Measurements from ENCODE around the gene POGZ.

POGZ gene

DNA sequence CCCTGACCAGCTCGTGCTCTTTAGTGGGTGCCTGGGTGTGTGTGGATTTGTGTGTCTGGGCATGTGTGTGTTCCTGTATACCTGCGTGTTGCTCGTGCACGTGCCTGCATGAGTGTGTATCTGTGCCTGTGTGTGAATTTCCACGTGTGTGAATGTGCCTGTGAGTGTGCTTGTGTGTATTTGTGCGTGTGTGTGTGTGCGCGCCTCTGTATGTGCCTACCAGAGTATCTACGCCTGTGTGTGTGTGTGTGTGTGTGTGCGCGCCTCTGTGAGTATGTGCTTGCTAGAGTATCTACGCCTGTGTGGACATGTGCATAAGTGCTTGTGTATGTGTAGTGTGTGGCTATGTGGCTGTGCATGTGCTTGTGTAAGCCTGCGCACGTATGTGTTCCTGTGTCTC lies 86.1 kb downstream of the POGZ start:
- Histone ChIP-seq H3K14ac (ENCODE audit: low read length in 2 of 2) (no peak overlapping the region), H4K8ac (ENCODE audit: low read length) (no peak overlapping the region), H2AK5ac (ENCODE audit: low read length, severe bottlenecking) (no peak overlapping the region), H3K18ac (ENCODE audit: low read depth in 1 of 2, low read length in 2 of 2) (peak overlapping the region in 1 of 2 experiments; percentile 21), H3K9me3 (ENCODE audit: control insufficient read depth, low read length) (no peaks in the 10 kb centered on the region), H2AFZ (ENCODE audit: low read depth, low read length) (no peak overlapping the region), H3K4me2 (ENCODE audit: low read length, poor library complexity, severe bottlenecking) (no peak overlapping the region), H3K27ac (ENCODE audit: low read length, poor library complexity, severe bottlenecking) (no peak overlapping the region), H4K91ac (ENCODE audit: low read length) (peak overlapping the region; percentile 6), H3K79me1 (replicated peaks; ENCODE audit: low read length, poor library complexity, severe bottlenecking) (peaks cover 6% of the 10 kb centered on the region), H3K36me3 (ENCODE audit: control insufficient read depth in 1 of 2, insufficient read depth in 2 of 2, low read depth in 1 of 2, low read length in 2 of 2) (peaks cover 7 to 14% of the 10 kb centered on the region in 2 experiments), H2BK15ac (ENCODE audit: low read depth, poor library complexity, severe bottlenecking) (no peak overlapping the region), H3K4me3 (ENCODE audit: insufficient read depth in 1 of 2, low read depth in 1 of 2, low read length in 2 of 2) (no peak overlapping the region), H3K9ac (ENCODE audit: low read length) (no peak overlapping the region), H3K4ac (ENCODE audit: low read depth in 1 of 2, low read length in 2 of 2) (no peak overlapping the region), H3K4me1 (ENCODE audit: control insufficient read depth, insufficient read depth, low read depth, low read length) (peaks cover 20% of the 10 kb centered on the region), H3K23ac (ENCODE audit: low read length in 2 of 2) (no peak overlapping the region), H2BK5ac (ENCODE audit: low read depth, low read length, poor library complexity, severe bottlenecking) (no peak overlapping the region), H2BK12ac (ENCODE audit: low read length in 2 of 2) (peak overlapping the region; percentile 0 to 63), H2BK120ac (ENCODE audit: low read depth, low read length) (no peak overlapping the region), H3K27me3 (ENCODE audit: control insufficient read depth in 1 of 2, insufficient read depth in 1 of 2, low read length in 2 of 2) (peaks cover 0 to 7% of the 10 kb centered on the region in 2 experiments)
- DNase-seq = no peak
- WGBS = 94% methylated on average over 14 of the region's 14 CpGs

DNA sequence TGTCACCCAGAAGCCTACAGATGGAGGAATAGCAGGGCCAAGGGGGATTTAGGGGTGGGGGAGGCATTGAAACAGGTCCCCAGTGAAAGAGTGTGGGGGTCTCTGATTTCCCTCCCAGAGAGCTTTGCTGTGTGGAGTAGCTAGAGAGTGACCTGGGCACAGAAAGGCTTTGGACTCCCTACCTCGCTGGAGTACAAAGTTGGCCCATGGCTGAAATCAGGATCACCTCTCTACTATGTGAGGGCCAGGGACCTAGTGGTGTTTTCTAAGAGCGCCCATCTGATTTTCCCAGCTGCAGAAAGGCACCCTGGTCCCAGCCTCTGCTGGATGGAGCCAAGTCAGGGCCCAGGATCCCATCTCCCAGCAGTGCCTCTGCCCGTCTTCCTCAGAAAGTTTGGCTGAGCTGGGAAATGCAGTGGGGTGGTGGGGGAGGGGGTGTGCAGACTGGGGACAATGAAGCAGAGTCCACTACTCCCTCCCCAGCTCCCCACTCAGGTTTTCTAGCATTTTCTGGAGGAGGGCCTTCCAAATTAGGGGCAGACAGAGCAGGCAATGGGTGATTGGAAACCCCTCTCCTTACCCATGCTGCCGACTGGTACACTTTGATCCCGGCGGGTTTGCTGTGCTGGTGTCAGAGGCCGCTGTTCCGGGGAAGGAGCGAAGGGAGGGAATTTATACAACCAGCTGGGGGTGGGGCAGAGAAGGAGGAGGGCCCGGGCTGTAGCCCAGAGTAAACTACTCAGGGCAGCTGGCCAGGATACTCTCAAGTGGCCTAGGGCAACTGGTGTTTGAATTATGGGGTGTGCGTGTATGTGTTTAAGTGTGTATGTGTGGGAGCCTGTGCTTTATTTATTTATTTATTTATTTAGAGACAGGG lies 87.0 kb downstream of the POGZ start, which contains the start of gene SELENBP1:
TSS of gene SELENBP1 (minus strand) at position 648 of the 877 bp plus-strand sequence. CDS start at position 584, 64 bp downstream.
- Histone ChIP-seq H3K23ac (ENCODE audit: low read length in 2 of 2) (no peak within 1 kb of the TSS), H3K4me3 (ENCODE audit: insufficient read depth in 1 of 2, low read depth in 1 of 2, low read length in 2 of 2) (peak within 1 kb of the TSS in 1 of 2 experiments; percentile 84), H3K14ac (ENCODE audit: low read length in 2 of 2) (no peak within 1 kb of the TSS), H2BK15ac (ENCODE audit: low read depth, poor library complexity, severe bottlenecking) (peak within 1 kb of the TSS; percentile 20), H3K9ac (ENCODE audit: low read length) (peak within 1 kb of the TSS; percentile 84), H3K79me1 (replicated peaks; ENCODE audit: low read length, poor library complexity, severe bottlenecking) (peaks cover 6% of the 10 kb centered on the region), H2BK12ac (ENCODE audit: low read length in 2 of 2) (peak within 1 kb of the TSS; percentile 63 to 67), H2AFZ (ENCODE audit: low read depth, low read length) (no peak within 1 kb of the TSS), H3K36me3 (ENCODE audit: control insufficient read depth in 1 of 2, insufficient read depth in 2 of 2, low read depth in 1 of 2, low read length in 2 of 2) (peaks cover 7 to 22% of the 10 kb centered on the region in 2 experiments), H2BK120ac (ENCODE audit: low read depth, low read length) (peak within 1 kb of the TSS; percentile 55), H4K91ac (ENCODE audit: low read length) (peak within 1 kb of the TSS; percentile 21), H3K27ac (ENCODE audit: low read length, poor library complexity, severe bottlenecking) (no peak within 1 kb of the TSS), H3K9me3 (ENCODE audit: control insufficient read depth, low read length) (no peaks in the 10 kb centered on the region), H3K4me2 (ENCODE audit: low read length, poor library complexity, severe bottlenecking) (peak within 1 kb of the TSS; percentile 72), H3K27me3 (ENCODE audit: control insufficient read depth in 1 of 2, insufficient read depth in 1 of 2, low read length in 2 of 2) (no peaks in the 10 kb centered on the region), H2BK5ac (ENCODE audit: low read depth, low read length, poor library complexity, severe bottlenecking) (no peak within 1 kb of the TSS), H4K8ac (ENCODE audit: low read length) (peak within 1 kb of the TSS; percentile 59), H2AK5ac (ENCODE audit: low read length, severe bottlenecking) (peak within 1 kb of the TSS; percentile 47), H3K4me1 (ENCODE audit: control insufficient read depth, insufficient read depth, low read depth, low read length) (peaks cover 20% of the 10 kb centered on the region), H3K4ac (ENCODE audit: low read depth in 1 of 2, low read length in 2 of 2) (peak within 1 kb of the TSS in 1 of 2 experiments; percentile 71), H3K18ac (ENCODE audit: low read depth in 1 of 2, low read length in 2 of 2) (peak within 1 kb of the TSS; percentile 37 to 78)
- WGBS = 14% methylated on average over 11 of the region's 11 CpGs
- DNase-seq = peak; percentile 91

DNA sequence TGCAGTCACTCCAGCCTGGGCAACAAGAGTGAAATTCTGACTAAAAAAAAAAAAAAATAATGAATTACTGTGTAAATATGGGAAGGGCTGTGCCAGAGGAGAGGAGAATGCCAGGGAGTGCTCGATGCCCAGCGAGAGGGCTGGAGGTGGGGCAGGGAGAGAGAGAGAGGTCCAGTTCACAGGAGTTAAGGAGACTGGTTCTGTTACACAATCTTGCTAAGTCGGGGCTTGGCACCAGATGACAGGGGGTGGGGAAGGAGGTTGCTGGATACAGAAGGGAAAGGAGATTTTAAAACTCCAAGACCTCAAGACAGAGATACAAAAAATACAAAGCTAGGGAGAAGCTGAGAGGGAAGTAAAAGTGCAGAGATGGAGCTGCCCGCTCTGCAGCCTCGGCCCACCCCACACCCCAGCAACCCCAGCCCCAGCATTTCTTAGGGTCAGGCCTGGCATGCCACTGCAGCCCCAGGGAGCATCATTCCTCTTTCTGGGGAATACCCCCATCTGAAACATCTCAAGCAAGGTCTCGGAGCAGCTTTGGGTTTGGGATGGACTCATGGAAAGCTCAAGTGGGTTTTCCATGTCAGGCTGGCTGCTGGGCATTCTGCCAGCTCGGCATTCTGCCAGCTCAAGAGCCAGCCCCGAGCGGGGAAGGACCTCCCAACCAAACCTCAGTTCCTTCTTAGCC lies 87.8 kb downstream of the POGZ start:
- Histone ChIP-seq H3K4me2 (ENCODE audit: low read length, poor library complexity, severe bottlenecking) (peak overlapping the region; percentile 72), H2BK12ac (ENCODE audit: low read length in 2 of 2) (peak overlapping the region; percentile 53 to 67)
- WGBS = 87% methylated on average over 5 of the region's 9 CpGs

More for the DNA sequence above, 87.8 kb downstream of the POGZ start:
- peaks cover 12 to 27% of the 10 kb centered on the region in 2 experiments for H3K36me3 ChIP-seq (ENCODE audit: control insufficient read depth in 1 of 2, insufficient read depth in 2 of 2, low read depth in 1 of 2, low read length in 2 of 2)
- H2AFZ ChIP-seq (ENCODE audit: low read depth, low read length) = no peak overlapping the region
- H2BK120ac ChIP-seq (ENCODE audit: low read depth, low read length) = no peak overlapping the region
- H3K27me3 ChIP-seq (ENCODE audit: control insufficient read depth in 1 of 2, insufficient read depth in 1 of 2, low read length in 2 of 2) = no peaks in the 10 kb centered on the region
- H2BK5ac ChIP-seq (ENCODE audit: low read depth, low read length, poor library complexity, severe bottlenecking) = no peak overlapping the region
- H2AK5ac ChIP-seq (ENCODE audit: low read length, severe bottlenecking) = no peak overlapping the region
- peak overlapping the region in 1 of 2 experiments; percentile 84 for H3K4me3 ChIP-seq (ENCODE audit: insufficient read depth in 1 of 2, low read depth in 1 of 2, low read length in 2 of 2)
- no peak overlapping the region for H3K27ac ChIP-seq (ENCODE audit: low read length, poor library complexity, severe bottlenecking)
- H3K14ac ChIP-seq (ENCODE audit: low read length in 2 of 2) = no peak overlapping the region
- DNase-seq = peak; percentile 47
- H3K4me1 ChIP-seq (ENCODE audit: control insufficient read depth, insufficient read depth, low read depth, low read length) = peaks cover 20% of the 10 kb centered on the region
- H2BK15ac ChIP-seq (ENCODE audit: low read depth, poor library complexity, severe bottlenecking) = no peak overlapping the region
- H4K91ac ChIP-seq (ENCODE audit: low read length) = no peak overlapping the region
- H4K8ac ChIP-seq (ENCODE audit: low read length) = peak overlapping the region; percentile 59
- H3K9me3 ChIP-seq (ENCODE audit: control insufficient read depth, low read length) = no peaks in the 10 kb centered on the region
- peak overlapping the region; percentile 84 for H3K9ac ChIP-seq (ENCODE audit: low read length)
- no peak overlapping the region for H3K23ac ChIP-seq (ENCODE audit: low read length in 2 of 2)
- peak overlapping the region in 1 of 2 experiments; percentile 37 for H3K18ac ChIP-seq (ENCODE audit: low read depth in 1 of 2, low read length in 2 of 2)
- H3K4ac ChIP-seq (ENCODE audit: low read depth in 1 of 2, low read length in 2 of 2) = peak overlapping the region in 1 of 2 experiments; percentile 71
- peaks cover 6% of the 10 kb centered on the region for H3K79me1 ChIP-seq (replicated peaks; ENCODE audit: low read length, poor library complexity, severe bottlenecking)
